GM19043 (cell line): ENCODE results near the gene MGLL.
"Not testable (repeated sequence)": the region's sequence is repeated elsewhere in the genome, so short reads cannot be mapped to it uniquely, and the experiment has no call there.

Source experiments
- ATAC-seq: cut with Tn5 transposase; IDR thresholded peaks from one replicate; pipeline ENCODE4 v1.9.1; 2021; ENCODE audit warnings: low read depth; ENCODE audit not compliant: unreplicated experiment

Gene MGLL

GRCh38 chr3:127697551-127698240 is 124.6 kb downstream of the MGLL start:
- ATAC-seq = no peak

- ATAC-seq = no peak
Observed at GRCh38 chr3:127694467-127695215, 127.7 kb downstream of the MGLL start.

GRCh38 chr3:127693336-127693843 is 128.9 kb downstream of the MGLL start:
- ATAC-seq = no peak

- no peak for ATAC-seq
Observed at GRCh38 chr3:127692501-127693335, 129.6 kb downstream of the MGLL start.

GRCh38 chr3:127691974-127692373 is 130.3 kb downstream of the MGLL start:
- no peak for ATAC-seq

GRCh38 chr3:127691489-127691888 is 130.8 kb downstream of the MGLL start:
- no peak for ATAC-seq

- ATAC-seq = no peak
Observed at GRCh38 chr3:127690823-127691452, 131.4 kb downstream of the MGLL start.

- no peak for ATAC-seq
Observed at GRCh38 chr3:127690106-127690505, 132.2 kb downstream of the MGLL start.

- ATAC-seq = no peak
Observed at GRCh38 chr3:127689266-127689860, 133.0 kb downstream of the MGLL start.

GRCh38 chr3:127688416-127689265 is 133.7 kb downstream of the MGLL start:
- ATAC-seq = no peak

- no peak for ATAC-seq
Observed at GRCh38 chr3:127688022-127688415, 134.3 kb downstream of the MGLL start.

GRCh38 chr3:127687228-127687737 is 135.0 kb downstream of the MGLL start:
- ATAC-seq = no peak

- no peak for ATAC-seq
Observed at GRCh38 chr3:127686512-127686894, 135.8 kb downstream of the MGLL start.

- no peak for ATAC-seq
Observed at GRCh38 chr3:127685708-127686511, 136.4 kb downstream of the MGLL start.

- no peak for ATAC-seq
Observed at GRCh38 chr3:127684871-127685707, 137.2 kb downstream of the MGLL start.

GRCh38 chr3:127682561-127682960 is 139.8 kb downstream of the MGLL start:
- ATAC-seq = no peak

- not testable (repeated sequence) for ATAC-seq
Observed at GRCh38 chr3:127682175-127682554, 140.2 kb downstream of the MGLL start.
